T-helper 17 cell (primary cell): ENCODE data around the gene CYBA. TPM values are rescaled to one million over a fixed set of nuclear protein-coding genes. Genes with fewer than 3 reads are reported as not detected.
A peak's percentile ranks its signal among the peaks of the same experiment; 100 is the strongest.

ENCODE experiments used
- ATAC-seq: fragments of 150-1000 bp; cut with Tn5 transposase; 2 replicates; pipeline ENCODE4 v1.10.0; 2021; ENCODE audit warnings: mild to moderate bottlenecking, moderate library complexity
- DNase-seq, 3 donors: peaks; one replicate each; pipeline versions ENCODE4 v3.0.0 to v3.0.0-alpha.2; 2020 to 2021
- H3K9me3 ChIP-seq: one replicate; pipeline ENCODE4 v1.7.0; 2013; ENCODE audit warnings: low read length, mild to moderate bottlenecking; ENCODE audit not compliant: control insufficient read depth, poor library complexity, severe bottlenecking
- H3K27ac Mint-ChIP-seq: one replicate; pipeline ENCODE4 v1.8.0; 2022; ENCODE audit warnings: mild to moderate bottlenecking, moderate library complexity, mixed read lengths
- H3K27me3 Mint-ChIP-seq: one replicate; pipeline ENCODE4 v1.8.0; 2022; ENCODE audit warnings: mixed read lengths
- H3K36me3 Mint-ChIP-seq: one replicate; pipeline ENCODE4 v1.8.0; 2022; ENCODE audit warnings: low read depth, mixed read lengths
- H3K4me1 Mint-ChIP-seq: one replicate; pipeline ENCODE4 v1.8.0; 2022; ENCODE audit warnings: mild to moderate bottlenecking, mixed read lengths
- H3K4me3 Mint-ChIP-seq: one replicate; pipeline ENCODE4 v1.8.0; 2022; ENCODE audit warnings: mild to moderate bottlenecking, moderate library complexity, mixed read lengths
- total RNA-seq, 4 donors: library from RNA in 2 of 4; stranded (reverse) in 2 of 4; gene quantifications; one replicate each; pipeline ENCODE4 v1.2.3 and lab custom pipeline; 2022 to 2026

Gene CYBA
- total RNA-seq, 2 donors from 2014 or later, result 346 to 383 TPM

DNA sequence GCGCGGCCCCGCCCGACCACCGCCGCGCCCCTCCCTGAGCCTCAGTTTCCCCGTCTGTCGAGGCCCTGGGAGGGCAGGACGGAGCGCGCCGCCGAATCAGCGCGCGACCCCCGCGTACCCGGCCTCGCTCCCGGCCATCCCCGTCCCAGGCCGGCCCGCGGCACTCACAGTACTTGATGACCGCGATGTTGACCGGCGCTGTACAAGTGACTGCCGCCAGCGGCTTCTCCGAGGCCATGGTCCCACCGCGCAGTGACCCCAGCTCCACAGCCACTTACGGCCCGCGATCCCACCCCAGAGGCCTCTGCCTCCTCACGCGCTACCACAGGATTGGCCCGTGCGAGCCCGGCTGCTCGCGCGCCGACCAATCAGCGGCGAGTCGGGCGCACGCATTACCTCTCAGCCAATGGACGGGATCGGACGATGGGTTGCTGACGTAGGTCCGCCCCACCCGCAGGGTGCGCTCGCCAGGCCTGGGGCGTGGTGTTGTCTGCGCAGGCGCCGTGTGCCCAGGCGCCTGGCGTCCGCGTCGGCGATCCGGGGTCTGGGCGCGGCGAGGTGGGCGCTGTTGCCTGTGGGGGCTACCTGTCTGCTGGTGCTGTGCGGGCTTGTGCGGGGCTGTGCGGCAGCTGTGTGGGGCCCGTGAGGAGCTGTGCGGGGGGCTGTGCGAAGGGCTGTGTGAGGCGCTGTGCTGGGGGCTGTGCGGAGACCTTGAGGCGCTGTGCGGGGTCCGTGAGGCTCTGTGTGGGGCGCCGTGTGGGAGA, 12.2 kb upstream of the CYBA start, which contains the start of gene MVD:
Gene MVD (minus strand): TSS at position 249 of the 764 bp plus-strand sequence. CDS start 11 bp downstream, at position 238.
- H3K9me3 ChIP-seq, result no peaks in the 10 kb centered on the region
- Mint-ChIP-seq H3K36me3 (no peaks in the 10 kb centered on the region), H3K4me3 (peak within 1 kb of the TSS; percentile 95), H3K4me1 (peaks cover 13% of the 10 kb centered on the region), H3K27me3 (no peaks in the 10 kb centered on the region), H3K27ac (peak within 1 kb of the TSS; percentile 86)
- ATAC-seq, result peak; percentile 98
- peak; percentile 90 to 95 (median 94) for DNase-seq

GRCh38 chr16:88662222-88662842, 11.5 kb upstream of the CYBA start:
- no peaks in the 10 kb centered on the region for H3K36me3 Mint-ChIP-seq
- peak overlapping the region; percentile 86 for H3K27ac Mint-ChIP-seq
- no peaks in the 10 kb centered on the region for H3K9me3 ChIP-seq
- DNase-seq (no peak), ATAC-seq (no peak)
- peaks cover 13% of the 10 kb centered on the region for H3K4me1 Mint-ChIP-seq
- H3K27me3 Mint-ChIP-seq, result no peaks in the 10 kb centered on the region
- peak overlapping the region; percentile 91 for H3K4me3 Mint-ChIP-seq

DNA sequence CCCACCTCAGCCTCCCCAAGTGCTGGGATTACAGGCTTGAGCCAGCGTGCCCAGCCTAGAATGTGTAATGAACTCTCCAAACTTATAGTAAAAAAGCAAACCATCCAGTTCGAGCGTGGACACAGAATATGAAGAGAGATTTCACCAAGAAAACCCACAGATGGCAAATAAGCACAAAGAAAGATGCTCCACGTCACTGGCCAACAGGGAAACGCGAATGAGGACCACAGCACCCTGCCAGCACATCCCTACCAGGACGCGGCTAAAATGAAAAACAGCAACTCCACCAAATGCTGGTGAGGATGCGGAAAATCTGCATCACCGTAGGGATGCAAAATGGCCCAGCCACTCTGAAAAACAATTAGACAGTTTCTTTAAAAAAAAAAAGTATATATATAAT, 10.6 kb upstream of the CYBA start:
- DNase-seq (no peak), ATAC-seq (no peak)
- Mint-ChIP-seq H3K27me3 (no peaks in the 10 kb centered on the region), H3K27ac (peak overlapping the region; percentile 86), H3K4me3 (peak overlapping the region; percentile 91), H3K36me3 (no peaks in the 10 kb centered on the region), H3K4me1 (peaks cover 13% of the 10 kb centered on the region)
- no peaks in the 10 kb centered on the region for H3K9me3 ChIP-seq

DNA sequence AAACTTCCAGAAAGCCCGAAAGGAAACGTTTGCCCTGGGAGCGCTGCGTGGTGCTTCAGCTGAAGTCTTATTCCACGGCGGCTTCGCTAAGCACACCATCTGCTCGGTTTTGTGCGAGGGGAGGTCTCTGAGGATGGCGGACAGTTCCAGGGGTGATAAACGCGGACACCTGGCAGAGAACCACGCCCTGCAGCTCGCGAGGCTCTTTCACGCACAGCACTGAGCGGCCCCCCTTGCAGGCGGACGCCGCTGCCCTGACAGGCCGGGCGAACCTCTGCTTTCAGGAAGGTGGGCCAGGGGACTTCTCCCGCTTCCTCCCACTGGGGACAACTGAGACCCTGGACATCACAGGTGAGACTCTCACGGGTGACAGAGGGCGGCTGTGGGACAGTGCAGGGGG, 8.3 kb upstream of the CYBA start:
- H3K9me3 ChIP-seq, result no peaks in the 10 kb centered on the region
- DNase-seq (no peak), ATAC-seq (no peak)
- no peak overlapping the region for H3K27ac Mint-ChIP-seq
- peaks cover 13% of the 10 kb centered on the region for H3K4me1 Mint-ChIP-seq
- H3K27me3 Mint-ChIP-seq, result no peaks in the 10 kb centered on the region
- peaks cover 3% of the 10 kb centered on the region for H3K36me3 Mint-ChIP-seq
- H3K4me3 Mint-ChIP-seq, result no peak overlapping the region

DNA sequence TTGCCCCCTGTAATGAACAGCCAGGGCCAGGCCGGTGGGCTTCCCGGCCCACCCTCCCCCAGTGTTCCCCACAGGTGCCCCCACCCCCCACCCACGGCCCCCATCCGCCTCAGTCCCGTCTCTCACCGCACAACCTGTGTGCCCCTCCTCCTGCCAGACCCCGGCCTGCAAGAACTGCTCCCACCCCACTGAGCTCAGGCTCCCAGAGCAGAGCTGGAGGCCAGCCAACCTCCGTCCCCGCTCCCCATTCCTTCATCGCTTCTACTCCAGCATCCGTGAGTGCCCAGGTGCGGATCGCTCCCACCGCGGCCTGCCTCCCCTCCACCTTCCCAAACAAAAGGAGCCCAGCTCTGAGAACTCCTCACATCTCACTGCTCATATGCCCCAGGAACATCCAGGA, 7.9 kb upstream of the CYBA start:
- H3K4me3 Mint-ChIP-seq, result no peak overlapping the region
- H3K27ac Mint-ChIP-seq, result no peak overlapping the region
- no peaks in the 10 kb centered on the region for H3K27me3 Mint-ChIP-seq
- peaks cover 3% of the 10 kb centered on the region for H3K36me3 Mint-ChIP-seq
- DNase-seq (no peak), ATAC-seq (no peak)
- no peaks in the 10 kb centered on the region for H3K9me3 ChIP-seq
- H3K4me1 Mint-ChIP-seq, result peaks cover 15% of the 10 kb centered on the region

- Mint-ChIP-seq H3K27me3 (no peaks in the 10 kb centered on the region), H3K27ac (no peak overlapping the region), H3K4me3 (no peak overlapping the region), H3K36me3 (peaks cover 3% of the 10 kb centered on the region), H3K4me1 (peaks cover 15% of the 10 kb centered on the region)
- no peaks in the 10 kb centered on the region for H3K9me3 ChIP-seq
- ATAC-seq (no peak), DNase-seq (no peak)
These were observed 6.5 kb upstream of the CYBA start for GRCh38 chr16:88657371-88657770.

GRCh38 chr16:88656291-88656980, 5.6 kb upstream of the CYBA start:
- Mint-ChIP-seq H3K4me1 (peaks cover 10% of the 10 kb centered on the region), H3K4me3 (no peak overlapping the region), H3K36me3 (peaks cover 3% of the 10 kb centered on the region), H3K27ac (no peak overlapping the region), H3K27me3 (no peaks in the 10 kb centered on the region)
- DNase-seq (no peak), ATAC-seq (no peak)
- no peaks in the 10 kb centered on the region for H3K9me3 ChIP-seq

- Mint-ChIP-seq H3K36me3 (peaks cover 3% of the 10 kb centered on the region), H3K27ac (no peak overlapping the region), H3K4me1 (peaks cover 10% of the 10 kb centered on the region), H3K27me3 (no peaks in the 10 kb centered on the region), H3K4me3 (no peak overlapping the region)
- ATAC-seq (no peak), DNase-seq (no peak)
- H3K9me3 ChIP-seq, result no peaks in the 10 kb centered on the region
These were observed 5.0 kb upstream of the CYBA start for GRCh38 chr16:88655733-88656281.

DNA sequence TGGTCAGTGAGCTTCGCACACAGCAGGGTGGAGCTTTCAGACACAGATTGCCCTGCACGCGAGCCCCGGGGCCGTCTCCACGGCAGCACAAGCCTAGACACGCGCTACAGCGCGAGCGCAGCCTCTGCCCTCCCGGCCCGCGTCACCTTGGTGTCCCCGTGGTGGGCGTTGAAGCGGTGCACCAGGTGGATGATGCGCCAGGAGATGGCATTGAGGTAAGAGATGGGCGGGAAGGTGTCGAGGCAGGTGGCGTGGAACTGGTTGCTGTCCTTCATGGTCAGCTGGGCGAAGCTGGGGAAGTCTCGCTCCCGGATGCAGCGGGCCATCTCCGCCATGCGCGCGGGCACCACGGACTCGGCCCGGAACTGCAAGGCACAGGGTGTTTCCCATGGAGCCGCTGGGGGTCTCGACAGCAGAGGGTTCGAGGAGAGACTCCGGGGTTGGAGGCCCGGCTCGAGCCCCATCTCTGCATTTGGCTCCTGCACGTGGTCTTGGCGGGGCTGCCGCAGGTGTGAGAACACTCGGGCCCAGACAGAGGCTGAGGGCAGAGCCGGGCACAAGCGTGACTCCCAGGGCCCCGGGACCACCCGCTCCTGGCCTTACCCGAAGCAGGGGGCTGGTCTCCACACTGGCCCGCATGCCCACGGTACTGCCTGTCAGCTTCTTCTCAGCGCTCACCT, 4.3 kb upstream of the CYBA start:
- peaks cover 3% of the 10 kb centered on the region for H3K36me3 Mint-ChIP-seq
- H3K4me3 Mint-ChIP-seq, result no peak overlapping the region
- H3K27me3 Mint-ChIP-seq, result no peaks in the 10 kb centered on the region
- peak overlapping the region; percentile 53 for H3K27ac Mint-ChIP-seq
- peaks cover 10% of the 10 kb centered on the region for H3K4me1 Mint-ChIP-seq
- DNase-seq (no peak), ATAC-seq (no peak)
- H3K9me3 ChIP-seq, result no peaks in the 10 kb centered on the region

GRCh38 chr16:88654363-88655052, 3.7 kb upstream of the CYBA start:
- Mint-ChIP-seq H3K4me3 (no peak overlapping the region), H3K4me1 (peaks cover 11% of the 10 kb centered on the region), H3K27ac (peak overlapping the region; percentile 53), H3K27me3 (no peaks in the 10 kb centered on the region), H3K36me3 (peaks cover 3% of the 10 kb centered on the region)
- DNase-seq, result no peak
- no peaks in the 10 kb centered on the region for H3K9me3 ChIP-seq
- ATAC-seq, result no peak

GRCh38 chr16:88653596-88654362, 2.9 kb upstream of the CYBA start:
- H3K36me3 Mint-ChIP-seq, result peaks cover 3% of the 10 kb centered on the region
- DNase-seq, result no peak
- no peaks in the 10 kb centered on the region for H3K9me3 ChIP-seq
- no peak overlapping the region for H3K4me3 Mint-ChIP-seq
- H3K27ac Mint-ChIP-seq, result peak overlapping the region; percentile 34
- ATAC-seq, result no peak
- no peaks in the 10 kb centered on the region for H3K27me3 Mint-ChIP-seq
- H3K4me1 Mint-ChIP-seq, result peaks cover 14% of the 10 kb centered on the region

DNA sequence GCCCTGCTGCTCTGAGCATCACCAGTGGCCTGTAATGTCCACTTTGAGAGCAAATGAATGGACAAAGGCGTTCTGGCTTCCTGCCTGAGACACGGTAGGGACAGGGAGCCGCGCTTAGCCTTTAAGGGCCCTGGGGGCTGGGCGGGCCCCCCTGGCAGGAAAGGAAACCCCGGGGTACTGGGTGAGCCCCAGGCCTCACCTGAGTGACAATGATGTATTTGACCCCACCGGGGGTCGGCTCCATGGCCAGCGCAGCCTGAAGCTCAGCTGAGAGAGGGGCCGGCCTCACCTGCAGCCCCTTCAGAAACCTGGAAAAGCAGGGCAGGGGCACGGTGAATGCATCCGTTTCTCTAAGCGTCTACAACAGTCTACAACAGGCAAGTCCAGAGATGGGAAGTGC, 2.2 kb upstream of the CYBA start:
- H3K27ac Mint-ChIP-seq, result peak overlapping the region; percentile 34
- DNase-seq, result no peak
- no peaks in the 10 kb centered on the region for H3K9me3 ChIP-seq
- no peak for ATAC-seq
- no peaks in the 10 kb centered on the region for H3K27me3 Mint-ChIP-seq
- peaks cover 14% of the 10 kb centered on the region for H3K4me1 Mint-ChIP-seq
- H3K36me3 Mint-ChIP-seq, result peaks cover 3% of the 10 kb centered on the region
- H3K4me3 Mint-ChIP-seq, result no peak overlapping the region
